Muscle layer of duodenum (tissue), 2 donors: ENCODE results near the gene SLC12A8.

Experiments
- H3K27ac ChIP-seq: one replicate; pipeline ENCODE4 v1.7.0; 2013; ENCODE audit warnings: mild to moderate bottlenecking, low read length
- H3K27me3 ChIP-seq: one replicate; pipeline ENCODE4 v1.7.0; 2013; ENCODE audit warnings: low read depth, mild to moderate bottlenecking, control low read depth, low read length
- H3K36me3 ChIP-seq, 2 donors: one replicate each; pipeline ENCODE4 v1.7.0; 2013; ENCODE audit warnings: low read length in 2 of 2, control low read depth in 1 of 2, mild to moderate bottlenecking in 1 of 2; ENCODE audit not compliant: insufficient read depth in 2 of 2, control insufficient read depth in 1 of 2
- H3K4me1 ChIP-seq, 2 donors: one replicate each; pipeline ENCODE4 v1.7.0; 2013; ENCODE audit warnings: low read length in 2 of 2, mild to moderate bottlenecking in 2 of 2, control low read depth in 1 of 2, moderate library complexity in 1 of 2; ENCODE audit not compliant: insufficient read depth in 2 of 2, control insufficient read depth in 1 of 2
- H3K4me3 ChIP-seq, 2 donors: one replicate each; pipeline ENCODE4 v1.7.0; 2013; ENCODE audit warnings: low read length in 2 of 2, low read depth in 1 of 2, mild to moderate bottlenecking in 1 of 2
- H3K9me3 ChIP-seq, 2 donors: one replicate each; pipeline ENCODE4 v1.7.0; 2013; ENCODE audit warnings: low read length in 2 of 2, control low read depth in 1 of 2, mild to moderate bottlenecking in 1 of 2; ENCODE audit not compliant: control insufficient read depth in 1 of 2
- donor health status: healthy.

SLC12A8 gene

GRCh38 chr3:125042725-125043406 lies 169.7 kb downstream of the SLC12A8 start:
- H3K4me1 ChIP-seq: peaks cover 27 to 65% of the 10 kb centered on the region in 2 donors
- H3K9me3 ChIP-seq: no peaks in the 10 kb centered on the region
- no peaks in the 10 kb centered on the region for H3K36me3 ChIP-seq
- H3K27ac ChIP-seq: peak overlapping the region; percentile 78
- no peaks in the 10 kb centered on the region for H3K27me3 ChIP-seq
- peak overlapping the region; percentile 14 to 34 for H3K4me3 ChIP-seq

DNA sequence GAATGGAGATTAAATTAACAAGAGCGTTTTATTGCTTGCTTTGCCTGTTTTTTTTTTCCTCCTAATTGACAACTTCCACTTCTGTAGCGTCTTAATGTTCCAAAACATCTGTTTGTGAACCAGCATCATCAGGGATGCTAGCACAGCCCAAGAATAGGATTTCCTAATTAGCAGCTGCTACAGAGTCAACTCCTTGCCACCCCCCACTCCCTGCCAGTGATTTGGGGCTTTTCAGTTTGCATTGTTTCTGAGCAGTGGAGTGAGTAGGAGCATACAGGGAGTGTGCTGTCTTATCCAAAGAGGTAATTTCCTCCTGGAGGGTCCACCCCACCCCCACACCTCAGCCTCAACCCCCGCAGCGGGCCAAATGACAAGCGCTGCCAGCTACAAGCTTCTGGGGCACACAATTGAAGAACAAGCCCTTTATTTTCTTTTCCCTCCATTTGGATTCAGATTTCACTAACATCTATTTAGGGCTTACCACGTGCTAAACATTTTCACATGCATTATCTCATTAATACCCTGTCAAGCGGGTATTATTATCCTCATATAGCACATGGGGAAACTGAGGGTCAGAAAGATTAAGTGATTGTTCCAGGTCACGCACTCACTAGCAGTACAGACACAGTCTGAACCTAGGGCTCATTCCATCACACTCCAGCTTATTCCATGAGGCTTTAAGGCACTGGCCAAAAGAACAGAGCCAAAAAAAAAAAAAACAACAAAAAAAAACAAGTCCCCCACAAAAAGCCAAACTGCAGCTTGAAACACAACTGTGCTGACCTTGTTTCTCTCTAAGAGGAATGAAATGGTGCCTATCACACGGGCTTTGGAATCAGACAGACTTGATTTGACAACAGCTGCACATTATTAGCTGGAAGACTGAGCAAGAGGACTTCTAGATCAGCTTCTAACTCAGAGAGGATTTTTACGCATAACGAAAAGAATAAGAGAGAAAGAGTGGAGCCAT lies 173.1 kb downstream of the SLC12A8 start:
- Histone ChIP-seq H3K9me3 (no peaks in the 10 kb centered on the region), H3K27ac (peak overlapping the region; percentile 35), H3K36me3 (no peaks in the 10 kb centered on the region), H3K4me3 (no peak overlapping the region), H3K27me3 (no peaks in the 10 kb centered on the region), H3K4me1 (peaks cover 14 to 40% of the 10 kb centered on the region in 2 donors)

DNA sequence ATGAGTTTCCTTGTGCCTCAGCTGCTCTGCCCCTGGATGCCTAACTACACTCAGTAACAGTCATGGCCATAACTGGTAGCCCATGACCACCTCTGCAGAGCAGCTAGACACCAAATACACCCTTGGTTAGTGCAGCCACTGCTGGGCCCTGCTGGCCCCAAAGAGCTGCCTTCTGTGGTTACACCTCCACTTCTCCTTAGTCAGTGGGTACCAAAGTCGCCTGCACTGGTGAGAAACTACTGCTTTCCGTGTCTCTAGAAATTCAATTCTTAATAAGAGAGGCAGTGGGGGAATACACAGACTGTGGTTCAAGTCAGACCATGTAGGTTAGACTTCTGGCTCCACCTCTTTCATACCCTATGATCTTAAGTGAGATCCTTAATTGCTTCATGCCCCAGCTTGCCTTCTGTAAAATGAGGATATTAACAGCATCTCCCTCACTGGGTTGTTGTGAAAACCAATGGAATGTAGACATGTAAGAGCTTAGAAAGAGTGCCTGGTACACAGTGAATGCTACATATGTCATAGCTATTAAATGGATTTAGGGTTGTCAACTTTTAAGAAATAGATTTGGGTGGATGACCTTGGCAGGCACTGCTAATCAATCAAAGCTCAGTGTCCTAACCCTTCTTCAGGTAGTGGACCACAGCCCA lies 174.9 kb downstream of the SLC12A8 start:
- Histone ChIP-seq H3K4me3 (no peak overlapping the region), H3K36me3 (no peaks in the 10 kb centered on the region), H3K27me3 (no peaks in the 10 kb centered on the region), H3K4me1 (peaks cover 0 to 28% of the 10 kb centered on the region in 2 donors), H3K27ac (no peak overlapping the region), H3K9me3 (no peaks in the 10 kb centered on the region)

- Histone ChIP-seq H3K4me3 (no peak overlapping the region), H3K27me3 (no peaks in the 10 kb centered on the region), H3K9me3 (no peaks in the 10 kb centered on the region), H3K4me1 (peaks cover 0 to 24% of the 10 kb centered on the region in 2 donors), H3K27ac (no peak overlapping the region), H3K36me3 (no peaks in the 10 kb centered on the region)
These were observed 177.3 kb downstream of the SLC12A8 start for GRCh38 chr3:125035217-125035616.

- H3K27ac ChIP-seq: no peak overlapping the region
These were observed 178.9 kb downstream of the SLC12A8 start for GRCh38 chr3:125033616-125034015.

DNA sequence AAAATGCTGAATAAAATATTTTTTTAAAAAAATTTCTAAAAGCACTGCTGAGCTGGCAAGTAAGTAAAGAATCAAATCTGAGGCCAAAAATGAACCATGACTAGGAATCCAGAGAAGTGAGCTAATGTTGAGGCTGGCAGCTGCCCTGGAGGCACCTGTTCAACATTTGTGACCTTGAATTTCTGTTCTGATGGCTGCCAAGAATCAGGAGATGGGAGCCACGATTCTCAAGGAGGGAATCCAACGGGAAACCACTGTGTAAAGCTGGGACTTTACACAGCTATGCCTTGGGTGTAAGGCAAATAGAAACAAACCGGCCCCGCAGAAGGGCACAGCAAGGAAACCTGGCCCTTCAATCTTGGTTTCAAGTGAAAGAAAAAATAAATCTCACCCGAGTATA lies 179.4 kb downstream of the SLC12A8 start:
- Histone ChIP-seq H3K4me1 (peaks cover 0 to 15% of the 10 kb centered on the region in 2 donors), H3K27me3 (no peaks in the 10 kb centered on the region), H3K27ac (no peak overlapping the region), H3K4me3 (no peak overlapping the region), H3K9me3 (no peaks in the 10 kb centered on the region), H3K36me3 (peaks cover 11 to 13% of the 10 kb centered on the region in 2 donors)

More at GRCh38 chr3:125033616-125034015, 178.9 kb downstream of the SLC12A8 start:
- no peaks in the 10 kb centered on the region for H3K9me3 ChIP-seq
- H3K4me1 ChIP-seq: peaks cover 0 to 19% of the 10 kb centered on the region in 2 donors
- H3K27me3 ChIP-seq: no peaks in the 10 kb centered on the region
- H3K36me3 ChIP-seq: peaks cover 7 to 8% of the 10 kb centered on the region in 2 donors
- no peak overlapping the region for H3K4me3 ChIP-seq

GRCh38 chr3:125032683-125033082 lies 179.9 kb downstream of the SLC12A8 start:
- Histone ChIP-seq H3K36me3 (peaks cover 15 to 17% of the 10 kb centered on the region in 2 donors), H3K4me1 (peaks cover 0 to 10% of the 10 kb centered on the region in 2 donors), H3K9me3 (no peaks in the 10 kb centered on the region), H3K27ac (no peak overlapping the region), H3K27me3 (no peaks in the 10 kb centered on the region), H3K4me3 (no peak overlapping the region)
